HG02759 (cell line): Measurements from ENCODE around the gene DHRS1.

Source experiments
- ATAC-seq: cut with Tn5 transposase; IDR thresholded peaks from one replicate; pipeline ENCODE4 v1.9.1; 2021; ENCODE audit warnings: mild to moderate bottlenecking, moderate library complexity; ENCODE audit not compliant: unreplicated experiment

DHRS1 gene

GRCh38 chr14:24299255-24300191 is at the start of gene DHRS1, which contains the start of gene NOP9:
TSS of gene DHRS1 (minus strand) at chr14:24299780. CDS start at chr14:24299106, 674 bp downstream.
TSS of gene NOP9 (plus strand) at chr14:24299850. CDS start at chr14:24299955, 105 bp downstream.
- peak; percentile 75 for ATAC-seq

- ATAC-seq, result no peak
These were observed 48.6 kb upstream of the DHRS1 start for GRCh38 chr14:24348186-24348585.

- ATAC-seq, result no peak
These were observed 47.6 kb upstream of the DHRS1 start for GRCh38 chr14:24347134-24347533.

GRCh38 chr14:24343795-24344660 is 44.4 kb upstream of the DHRS1 start:
- ATAC-seq, result no peak

GRCh38 chr14:24342889-24343288 is 43.3 kb upstream of the DHRS1 start:
- no peak for ATAC-seq

DNA sequence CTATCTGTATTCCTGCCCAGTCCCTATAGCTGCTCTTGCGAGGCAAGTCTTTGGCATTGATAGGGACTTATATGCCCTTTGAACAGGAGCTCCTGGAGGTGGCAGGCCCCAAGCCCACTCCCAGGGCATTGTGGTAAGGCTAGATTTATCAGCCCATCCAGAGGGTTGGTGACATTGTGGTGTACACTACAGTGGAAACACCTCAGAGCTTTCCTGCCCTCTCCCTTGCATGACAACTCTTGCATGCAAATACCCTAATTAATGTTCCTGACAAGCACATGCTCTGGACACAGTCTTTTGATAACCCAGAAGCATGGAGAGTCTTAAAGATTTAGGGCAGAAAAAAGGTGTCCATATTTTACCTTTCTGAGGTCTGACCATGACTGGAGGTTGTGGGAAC is 41.0 kb upstream of the DHRS1 start:
- ATAC-seq, result no peak

DNA sequence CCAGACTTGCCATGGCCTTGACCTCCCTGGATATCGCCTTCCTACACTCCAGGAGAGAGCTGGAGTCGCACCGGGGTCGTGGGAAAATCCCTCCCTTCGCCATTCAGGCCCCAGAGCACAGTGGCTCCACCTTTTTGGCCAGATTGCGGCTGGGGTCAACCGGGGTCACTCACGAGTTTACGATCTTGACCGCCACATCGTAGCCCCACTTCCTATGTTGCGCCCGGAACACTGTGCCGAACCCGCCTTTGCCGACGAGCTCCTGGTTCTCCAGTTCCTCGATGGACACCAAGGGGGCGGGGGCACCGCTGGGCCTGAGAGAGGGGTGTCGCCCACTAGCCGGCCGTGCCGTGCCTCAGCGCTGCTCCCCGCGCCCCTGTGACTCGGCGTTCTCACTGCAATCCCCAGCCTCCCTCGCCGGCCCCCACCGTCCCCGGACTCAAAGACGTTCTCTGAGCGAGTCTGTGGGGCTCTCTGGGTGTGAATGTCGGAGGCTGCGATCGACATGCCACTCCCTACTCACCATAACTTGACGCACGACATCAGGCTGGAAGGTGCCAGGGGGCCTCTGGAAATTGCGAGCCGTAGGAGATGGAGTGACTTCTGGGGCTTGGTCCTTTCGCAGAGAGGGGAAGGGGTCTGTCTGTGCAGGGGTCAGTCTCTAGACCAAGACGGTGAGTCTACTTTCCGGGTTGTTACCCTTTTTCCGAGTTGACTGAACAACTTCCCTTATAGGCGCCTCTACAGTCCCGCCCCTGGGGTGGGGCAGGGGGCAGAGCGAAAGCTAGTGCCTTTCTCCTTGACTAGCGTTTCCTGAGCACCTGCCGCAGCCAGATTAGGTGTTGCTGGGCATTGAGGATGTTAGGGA is 39.9 kb upstream of the DHRS1 start, which contains the start of gene RIPK3:
Gene RIPK3 (minus strand): TSS at position 708 of the 868 bp plus-strand sequence. CDS start 165 bp downstream, at position 543.
- peak; percentile 89 for ATAC-seq

DNA sequence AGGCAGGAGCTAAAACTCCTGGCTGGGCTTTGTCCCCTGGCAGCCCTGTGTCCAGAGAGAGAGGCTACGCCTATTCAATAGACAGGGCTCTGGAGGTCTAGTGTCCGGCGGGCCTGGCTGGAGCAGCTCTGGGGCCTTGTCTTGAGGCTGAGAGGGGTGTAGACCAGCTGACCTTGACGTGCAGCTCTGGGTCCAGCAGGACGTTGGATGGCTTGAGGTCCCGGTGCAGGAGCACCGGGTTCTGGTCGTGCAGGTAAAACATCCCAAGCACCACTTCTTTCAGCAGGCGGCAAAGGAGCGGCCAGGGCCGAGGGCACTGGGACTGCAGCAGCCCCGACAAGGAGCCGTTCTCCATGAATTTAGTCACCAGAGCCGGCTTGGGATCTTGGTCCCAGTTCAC is 39.3 kb upstream of the DHRS1 start:
- ATAC-seq, result no peak

DNA sequence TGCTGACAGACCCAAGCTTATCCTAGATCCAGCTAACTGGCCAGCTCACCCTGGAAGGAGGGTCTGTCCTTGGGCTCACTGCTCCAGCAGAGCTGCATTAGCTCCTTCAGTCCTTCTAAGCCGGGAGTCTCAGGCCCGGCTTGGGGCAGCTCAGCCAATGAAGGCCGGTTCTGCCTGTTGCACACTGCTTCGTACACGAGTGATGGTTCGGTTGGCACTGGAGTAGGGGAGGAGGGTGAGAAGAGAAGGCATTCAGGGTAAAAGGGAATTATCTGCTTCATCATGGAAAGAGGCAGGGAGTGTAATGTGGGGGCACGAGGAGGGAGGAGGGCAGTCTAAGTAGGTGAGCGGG is 38.2 kb upstream of the DHRS1 start:
- no peak for ATAC-seq

DNA sequence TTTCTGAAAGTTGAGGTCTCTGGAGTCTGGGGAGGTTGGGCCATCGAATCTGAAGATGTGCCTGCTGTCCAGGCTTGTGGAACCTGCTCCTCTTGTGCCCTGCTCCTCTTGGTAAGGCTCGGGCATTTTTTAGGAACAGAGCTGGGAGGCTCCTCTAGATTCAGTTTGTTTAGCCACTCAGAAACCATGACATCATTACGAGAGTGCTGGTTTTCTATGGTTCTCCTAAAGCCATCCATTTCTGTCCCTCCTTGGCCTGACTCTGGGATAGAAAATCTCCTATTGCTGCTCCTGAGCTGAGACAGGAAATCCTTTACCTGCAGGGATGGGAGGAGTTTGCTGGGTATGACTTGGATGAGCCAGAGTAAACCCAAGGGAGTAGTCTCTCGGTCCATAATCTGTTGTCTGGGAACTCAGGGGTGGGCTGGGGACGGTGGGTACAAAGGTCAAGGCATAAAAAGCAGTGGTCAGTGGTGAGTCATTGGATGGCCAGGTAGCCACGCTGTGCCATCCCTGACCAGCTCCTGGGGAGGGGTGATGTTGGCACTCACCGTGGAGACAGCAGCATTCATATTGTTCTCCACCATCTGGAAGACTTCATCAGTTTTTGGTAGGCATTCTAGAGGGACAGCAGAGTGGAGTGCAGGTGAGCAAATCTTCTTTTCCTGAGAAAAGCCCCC is 37.7 kb upstream of the DHRS1 start:
- no peak for ATAC-seq

GRCh38 chr14:24335461-24336171 is 36.0 kb upstream of the DHRS1 start:
- no peak for ATAC-seq

DNA sequence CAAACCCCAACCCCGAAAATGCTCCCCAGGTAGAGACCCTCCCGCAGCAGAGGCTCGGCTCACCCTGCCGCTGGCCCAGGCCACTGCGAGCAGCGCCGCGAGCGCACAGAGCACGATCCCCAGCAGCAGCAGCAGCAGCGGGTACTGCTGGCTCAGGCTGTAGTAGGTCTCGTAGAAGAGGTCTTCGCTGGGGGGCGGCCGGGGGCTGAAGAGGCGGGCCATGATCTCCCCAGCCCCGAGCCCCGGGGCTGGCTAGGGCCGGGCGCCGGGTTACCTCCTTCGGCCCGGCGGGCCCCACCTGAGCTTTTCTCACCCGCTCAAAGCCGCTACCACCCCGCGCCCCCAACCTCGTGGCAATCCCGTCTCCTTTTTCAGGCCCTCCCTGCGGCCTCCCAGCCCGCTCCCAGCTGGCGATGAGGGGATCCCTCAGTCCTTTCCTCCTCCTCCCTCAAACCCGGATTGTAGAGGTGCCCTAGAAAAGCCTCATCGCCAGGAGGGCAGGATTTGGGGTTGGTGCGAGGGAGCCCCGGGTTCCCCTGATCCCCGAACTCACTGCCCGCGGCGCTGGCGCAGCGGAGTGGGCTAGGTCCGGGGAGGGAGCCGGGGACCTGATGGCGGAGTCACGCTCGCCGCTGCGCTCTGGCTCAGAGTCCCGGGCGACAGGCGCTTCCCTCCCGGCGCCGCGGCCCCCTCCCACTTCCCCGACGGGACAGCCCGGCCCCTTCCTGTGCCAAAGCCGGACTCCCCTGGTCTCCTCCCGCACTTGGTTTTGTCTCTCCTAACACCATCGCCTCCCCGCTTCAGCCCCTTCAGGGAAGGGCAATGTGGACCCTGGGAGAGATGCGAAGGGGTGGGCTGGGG is 35.1 kb upstream of the DHRS1 start, which contains the start of gene ADCY4:
Gene ADCY4 (minus strand): TSS at position 641 of the 861 bp plus-strand sequence. CDS start 419 bp downstream, at position 222.
- no peak for ATAC-seq

DNA sequence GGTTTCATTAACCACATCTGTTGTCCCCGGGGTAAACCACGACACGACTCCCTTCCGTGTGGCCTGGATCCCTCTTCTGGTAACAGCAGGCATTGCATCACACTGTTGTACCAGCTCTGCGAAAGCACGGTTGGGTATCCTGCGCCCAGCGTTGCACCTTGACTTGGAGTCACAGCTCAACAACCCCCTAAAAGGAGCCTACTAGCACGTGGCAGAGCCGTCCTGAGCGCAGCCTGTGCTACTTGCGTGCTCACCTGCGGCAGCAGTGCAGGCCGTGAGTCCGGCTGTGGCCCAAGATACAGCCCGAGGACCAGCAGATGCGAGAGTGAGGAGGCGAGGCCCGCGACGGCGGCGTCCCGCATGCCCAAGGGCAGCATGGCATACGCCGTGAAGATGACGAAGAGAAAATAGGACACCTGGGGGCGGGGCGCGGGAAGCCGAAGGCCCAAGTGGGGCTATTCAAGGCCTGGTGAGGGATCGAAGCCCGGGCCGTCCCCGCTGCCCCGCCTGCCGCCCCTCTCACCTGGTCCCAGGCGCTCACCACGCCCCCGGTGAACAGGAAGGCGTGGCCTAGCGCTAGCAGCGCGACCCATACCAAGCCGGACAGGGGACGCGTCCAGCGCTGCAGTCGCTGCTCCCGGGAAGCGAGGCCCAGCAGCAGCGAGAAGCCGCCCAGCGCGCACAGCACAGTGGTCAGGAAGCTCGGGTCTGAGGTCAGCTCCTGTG is 32.9 kb upstream of the DHRS1 start:
- ATAC-seq, result peak; percentile 87

GRCh38 chr14:24331731-24332267 is 32.2 kb upstream of the DHRS1 start:
- ATAC-seq, result no peak

DNA sequence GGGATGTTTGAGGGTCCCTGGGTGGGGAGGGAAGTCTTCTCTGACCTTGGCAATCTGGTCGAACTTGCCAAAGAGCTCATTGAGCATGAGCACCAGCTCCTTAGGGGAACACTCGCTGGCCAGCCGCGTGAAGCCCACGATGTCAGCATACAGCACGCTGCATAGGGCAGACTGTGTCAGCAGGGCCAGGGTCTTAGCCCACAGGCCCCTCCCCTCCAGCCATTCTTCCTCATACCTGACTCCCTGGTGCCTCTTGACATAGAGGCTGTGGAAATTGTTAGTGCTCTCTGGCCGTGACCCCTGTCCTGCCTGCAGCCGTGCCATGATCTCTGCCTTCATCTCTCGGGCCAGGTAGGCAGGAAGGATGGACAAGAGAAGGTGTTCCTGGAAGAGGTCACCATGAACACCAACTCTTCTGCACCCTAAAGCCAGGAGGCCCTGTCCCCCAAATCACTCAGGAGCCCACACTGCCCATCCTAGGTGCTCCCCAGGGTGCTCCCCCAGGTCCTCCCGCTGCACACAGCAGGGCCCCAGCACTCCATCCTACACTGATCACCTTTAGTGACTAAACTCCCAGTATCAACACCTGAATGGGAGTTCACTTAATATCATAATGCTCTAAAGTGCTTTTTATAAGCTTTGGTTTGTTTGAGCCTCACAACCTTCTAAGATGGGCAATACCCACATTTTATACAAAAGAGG is 31.5 kb upstream of the DHRS1 start:
- no peak for ATAC-seq

GRCh38 chr14:24329736-24330135 is 30.2 kb upstream of the DHRS1 start:
- ATAC-seq, result no peak
